SH-SY5Y (cell line): Measurements from ENCODE around the gene LHX5.

Source experiments
- GATA2 ChIP-seq: IDR thresholded peaks from 2 replicates; pipeline ENCODE4 v1.6.1; 2011; ENCODE audit warnings: mild to moderate bottlenecking, low read depth, low read length
- GATA3 ChIP-seq: IDR thresholded peaks from 2 replicates; pipeline ENCODE4 v1.6.1; 2011; ENCODE audit warnings: low read depth, mild to moderate bottlenecking, low read length, moderate library complexity

DNA sequence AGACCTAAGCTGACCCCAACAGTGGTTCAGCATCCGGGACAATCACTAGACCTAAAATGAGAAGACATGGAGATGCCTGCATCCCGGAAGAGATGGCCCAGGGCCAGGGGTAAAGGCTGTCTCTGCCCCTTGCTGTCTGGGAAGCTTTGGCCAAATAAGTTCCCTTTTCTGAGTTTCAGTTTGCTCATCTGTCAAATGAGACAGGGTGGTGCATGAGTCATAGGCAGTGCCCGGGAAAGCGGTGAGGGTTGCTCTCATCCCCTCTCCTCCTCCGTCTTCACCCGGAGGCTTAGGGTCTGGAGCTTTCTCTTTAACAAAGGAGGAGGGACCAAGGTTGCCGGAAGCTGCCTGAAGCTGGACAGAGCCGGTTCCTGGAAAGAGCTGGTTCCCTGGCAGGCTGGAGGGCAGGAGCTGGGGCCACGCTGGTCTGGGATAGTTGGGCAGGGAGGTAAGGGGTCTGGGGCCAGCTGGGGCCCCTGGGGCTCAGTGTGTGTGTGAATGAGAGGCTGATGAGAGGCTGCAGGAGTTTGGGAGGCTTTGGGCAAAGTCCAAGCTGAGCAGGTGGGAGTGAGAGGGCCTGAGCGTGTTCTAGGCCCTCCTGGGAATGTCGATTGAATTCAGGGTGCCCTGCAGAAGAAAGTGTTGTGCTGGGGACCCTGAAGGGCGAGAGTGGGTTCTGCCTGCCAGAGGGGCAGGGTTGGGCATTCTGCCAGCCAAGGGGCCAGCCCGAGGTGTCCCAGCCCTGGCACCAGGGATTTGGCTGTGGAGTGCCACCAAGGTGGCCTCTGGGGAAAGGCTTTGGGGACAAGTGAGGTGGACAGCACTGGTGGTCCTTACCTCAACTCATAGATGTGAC is 49.4 kb downstream of the LHX5 start, which contains the start of gene SDSL:
- TF ChIP-seq GATA2 (no peak), GATA3 (no peak)
